Gastrocnemius medialis (tissue), 4 donors: ENCODE measurements around the gene PGM2L1. TPM values are rescaled to one million over a fixed set of nuclear protein-coding genes. Genes with fewer than 3 reads are reported as not detected.

Source experiments
- ATAC-seq, 2 donors: fragments of 150-250 bp; one replicate each; pipeline ENCODE4 v1.9.1; 2016
- DNase-seq, 2 donors: peaks; one replicate each; pipeline ENCODE4 v3.0.0-alpha.2; 2019
- H3K27ac ChIP-seq, 4 donors: fragments of 200-600 bp; sonication (generic); 1 replicate in 1 of 4; 2 replicates in 3 of 4; pipeline ENCODE4 v1.5.1; 2016 to 2018; ENCODE audit warnings: mild to moderate bottlenecking in 2 of 4, moderate library complexity in 1 of 4
- H3K27me3 ChIP-seq, 3 donors: fragments of 200-600 bp; sonication (generic) in 2 of 3; 1 replicate in 1 of 3; 2 replicates in 2 of 3; pipeline versions ENCODE4 v1.5.1 to v1.6.0; 2016 to 2019; ENCODE audit warnings: mild to moderate bottlenecking in 1 of 3, moderate library complexity in 1 of 3
- H3K36me3 ChIP-seq, 2 donors: fragments of 200-600 bp; sonication (generic) in 1 of 2; one replicate each; pipeline ENCODE4 v1.5.1; 2017 to 2018
- H3K4me1 ChIP-seq, 2 donors: fragments of 200-600 bp; sonication (generic) in 1 of 2; one replicate each; pipeline ENCODE4 v1.5.1; 2016 to 2017; ENCODE audit warnings: mild to moderate bottlenecking in 2 of 2
- H3K4me3 ChIP-seq, 4 donors: fragments of 200-600 bp; sonication (generic) in 3 of 4; 1 replicate in 1 of 4; 2 replicates in 3 of 4; pipeline ENCODE4 v1.5.1; 2016 to 2019; ENCODE audit warnings: mild to moderate bottlenecking in 2 of 4
- H3K9me3 ChIP-seq, 3 donors: fragments of 200-600 bp; sonication (generic) in 2 of 3; 1 replicate in 1 of 3; 2 replicates in 2 of 3; pipeline ENCODE4 v1.5.1; 2016 to 2019
- POLR2A ChIP-seq, 2 donors: fragments of 450-650 bp; IDR thresholded peaks; one replicate each; pipeline ENCODE4 v1.6.1; 2017; ENCODE audit warnings: antibody characterized with exemption in 2 of 2, mild to moderate bottlenecking in 2 of 2, moderate library complexity in 2 of 2
- in situ Hi-C, 4 donors: fragments of 200-750 bp; cut with MboI; loops; one replicate each; pipeline versions ENCODE4 v1.15.0 to v1.8.0; 2017; ENCODE audit warnings: low sequenced_read_pairs in 4 of 4
- intact Hi-C: fragments of 100-400 bp; cut with DNase I; formaldehyde crosslinking; loops from one replicate; pipeline ENCODE4 v1.15.1; 2023; ENCODE audit warnings: low total_unique reads
- total RNA-seq, 4 donors: library from RNA; depleted of rRNA; stranded (reverse); fragments of >200 nt; gene quantifications; one replicate each; pipeline versions ENCODE4 v1.1.0 to v1.2.3, GENCODE V29; 2016
- TF ChIP-seq, protein P1 (sequence below), 5 experiments: fragments of 450-650 bp in 3 of 5; fragments of 200-600 bp in 2 of 5; sonication (generic) in 2 of 5; IDR thresholded peaks in 4 of 5; conservative IDR thresholded peaks in 1 of 5; 1 replicate in 4 of 5; 2 replicates in 1 of 5; pipeline ENCODE4 v1.5.1; 2016 to 2019; ENCODE audit warnings: antibody characterized with exemption in 5 of 5, mild to moderate bottlenecking in 3 of 5, moderate library complexity in 3 of 5

PGM2L1 gene
- total RNA-seq, 4 donors from 2014 or later = 3.7 to 9.7 (median 7.9) TPM

DNA sequence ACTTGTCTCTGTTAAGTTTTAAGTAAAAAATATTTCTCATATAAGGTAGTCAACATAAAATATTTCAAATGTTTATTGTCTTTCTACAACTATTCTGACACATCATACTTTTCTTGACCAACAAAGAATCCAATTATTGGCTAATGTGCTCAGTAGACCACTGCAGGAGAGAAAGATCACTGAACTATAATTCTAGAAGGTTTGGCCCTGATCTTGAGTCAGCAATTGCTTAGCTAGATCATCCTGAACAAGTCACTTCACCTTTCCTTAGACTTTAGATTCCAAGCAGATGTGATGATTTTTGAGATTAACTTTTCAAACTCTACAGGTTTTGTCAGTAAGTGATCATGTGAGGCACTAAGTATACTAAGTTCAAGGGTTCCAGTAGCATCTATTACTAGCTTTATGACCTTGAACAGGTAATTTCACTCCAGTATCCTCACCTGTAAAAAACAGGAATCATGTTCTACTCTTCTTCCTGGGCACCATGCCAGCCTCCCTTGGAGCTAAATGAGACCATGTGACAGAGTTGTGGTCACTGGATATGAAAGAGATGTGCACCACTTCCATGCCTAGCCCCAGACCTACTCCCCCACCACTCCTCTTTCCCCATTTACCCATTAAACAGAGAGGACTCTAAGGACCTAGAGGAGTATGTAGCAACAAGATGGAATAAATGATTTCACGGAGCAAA is 17.3 kb downstream of the PGM2L1 start:
- DNase-seq (no peak), ATAC-seq (no peak)
- intact Hi-C loops (no loop called here), in situ Hi-C loops (loop anchor here in 2 of 4 donors (5.0 to 10.0 kb wide), 2 partner anchors 71 to 194 kb away; no protein-coding TSS in a partner anchor)
- TF ChIP-seq, protein P1, sequence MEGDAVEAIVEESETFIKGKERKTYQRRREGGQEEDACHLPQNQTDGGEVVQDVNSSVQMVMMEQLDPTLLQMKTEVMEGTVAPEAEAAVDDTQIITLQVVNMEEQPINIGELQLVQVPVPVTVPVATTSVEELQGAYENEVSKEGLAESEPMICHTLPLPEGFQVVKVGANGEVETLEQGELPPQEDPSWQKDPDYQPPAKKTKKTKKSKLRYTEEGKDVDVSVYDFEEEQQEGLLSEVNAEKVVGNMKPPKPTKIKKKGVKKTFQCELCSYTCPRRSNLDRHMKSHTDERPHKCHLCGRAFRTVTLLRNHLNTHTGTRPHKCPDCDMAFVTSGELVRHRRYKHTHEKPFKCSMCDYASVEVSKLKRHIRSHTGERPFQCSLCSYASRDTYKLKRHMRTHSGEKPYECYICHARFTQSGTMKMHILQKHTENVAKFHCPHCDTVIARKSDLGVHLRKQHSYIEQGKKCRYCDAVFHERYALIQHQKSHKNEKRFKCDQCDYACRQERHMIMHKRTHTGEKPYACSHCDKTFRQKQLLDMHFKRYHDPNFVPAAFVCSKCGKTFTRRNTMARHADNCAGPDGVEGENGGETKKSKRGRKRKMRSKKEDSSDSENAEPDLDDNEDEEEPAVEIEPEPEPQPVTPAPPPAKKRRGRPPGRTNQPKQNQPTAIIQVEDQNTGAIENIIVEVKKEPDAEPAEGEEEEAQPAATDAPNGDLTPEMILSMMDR (IDR thresholded peaks at IDR 0.05 in 4 of 5, conservative IDR thresholded peaks at IDR 0.05 in 1 of 5) = no peak
- TF ChIP-seq POLR2A (IDR thresholded peaks at IDR 0.05) = no peak
- H3K27ac ChIP-seq = no peak overlapping the region
- no peak overlapping the region for H3K4me3 ChIP-seq
- no peaks in the 10 kb centered on the region for H3K9me3 ChIP-seq
- H3K27me3 ChIP-seq = no peaks in the 10 kb centered on the region
- H3K4me1 ChIP-seq = no peaks in the 10 kb centered on the region
- H3K36me3 ChIP-seq = no peaks in the 10 kb centered on the region

DNA sequence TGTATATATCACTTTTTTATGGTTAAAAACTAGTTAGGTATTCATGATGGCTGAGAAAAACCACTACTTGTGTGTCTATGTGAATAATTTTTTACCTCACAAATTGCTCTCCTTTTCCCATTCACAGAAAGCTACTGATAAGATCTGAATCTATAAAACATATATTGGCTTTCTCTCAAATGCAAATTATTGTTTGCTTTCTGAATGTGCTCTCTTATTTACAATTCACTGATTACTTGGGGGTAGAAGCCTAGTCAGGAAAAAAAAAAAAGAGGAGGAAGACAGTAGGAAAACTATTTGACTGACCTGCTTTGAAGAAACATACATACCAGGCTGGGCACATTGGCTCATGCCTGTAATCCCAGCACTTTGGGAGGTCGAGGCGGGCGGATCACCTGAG is 20.5 kb downstream of the PGM2L1 start:
- intact Hi-C loops = no loop called here
- in situ Hi-C loops = no loop called here
- ATAC-seq (no peak), DNase-seq (no peak)
- H3K27ac ChIP-seq = no peak overlapping the region
- H3K27me3 ChIP-seq = no peaks in the 10 kb centered on the region
- H3K9me3 ChIP-seq = no peaks in the 10 kb centered on the region
- H3K36me3 ChIP-seq = no peaks in the 10 kb centered on the region
- no peak overlapping the region for H3K4me3 ChIP-seq
- H3K4me1 ChIP-seq = no peaks in the 10 kb centered on the region
- TF ChIP-seq, protein P1 (IDR thresholded peaks at IDR 0.05 in 4 of 5, conservative IDR thresholded peaks at IDR 0.05 in 1 of 5) = no peak
- no peak for TF ChIP-seq POLR2A (IDR thresholded peaks at IDR 0.05)

DNA sequence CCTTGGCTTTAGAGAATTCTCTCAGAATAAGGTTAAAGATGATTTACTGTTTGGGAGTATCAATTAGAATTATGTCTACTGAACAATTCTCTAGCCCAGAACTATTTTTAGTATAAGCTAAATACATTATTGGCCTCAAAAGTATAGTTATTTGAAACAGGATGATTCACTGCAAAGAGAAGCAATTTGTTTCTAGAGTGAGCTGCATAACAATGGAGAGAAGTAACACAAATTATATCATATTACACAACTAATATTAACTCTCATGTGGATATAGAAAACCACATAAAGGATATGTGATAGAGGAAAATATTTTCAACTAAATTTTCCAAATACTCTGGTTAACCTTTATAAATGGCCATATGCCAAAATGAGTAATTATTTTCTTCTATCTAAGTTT is 24.9 kb downstream of the PGM2L1 start:
- DNase-seq = no peak
- intact Hi-C loops = no loop called here
- Histone ChIP-seq H3K4me3 (no peak overlapping the region), H3K4me1 (no peaks in the 10 kb centered on the region), H3K27ac (no peak overlapping the region), H3K36me3 (peaks cover 0 to 5% of the 10 kb centered on the region in 2 donors), H3K9me3 (no peaks in the 10 kb centered on the region), H3K27me3 (no peaks in the 10 kb centered on the region)
- in situ Hi-C loops = no loop called here
- ATAC-seq = no peak
- no peak for TF ChIP-seq POLR2A (IDR thresholded peaks at IDR 0.05)
- TF ChIP-seq, protein P1 (IDR thresholded peaks at IDR 0.05 in 4 of 5, conservative IDR thresholded peaks at IDR 0.05 in 1 of 5) = no peak

DNA sequence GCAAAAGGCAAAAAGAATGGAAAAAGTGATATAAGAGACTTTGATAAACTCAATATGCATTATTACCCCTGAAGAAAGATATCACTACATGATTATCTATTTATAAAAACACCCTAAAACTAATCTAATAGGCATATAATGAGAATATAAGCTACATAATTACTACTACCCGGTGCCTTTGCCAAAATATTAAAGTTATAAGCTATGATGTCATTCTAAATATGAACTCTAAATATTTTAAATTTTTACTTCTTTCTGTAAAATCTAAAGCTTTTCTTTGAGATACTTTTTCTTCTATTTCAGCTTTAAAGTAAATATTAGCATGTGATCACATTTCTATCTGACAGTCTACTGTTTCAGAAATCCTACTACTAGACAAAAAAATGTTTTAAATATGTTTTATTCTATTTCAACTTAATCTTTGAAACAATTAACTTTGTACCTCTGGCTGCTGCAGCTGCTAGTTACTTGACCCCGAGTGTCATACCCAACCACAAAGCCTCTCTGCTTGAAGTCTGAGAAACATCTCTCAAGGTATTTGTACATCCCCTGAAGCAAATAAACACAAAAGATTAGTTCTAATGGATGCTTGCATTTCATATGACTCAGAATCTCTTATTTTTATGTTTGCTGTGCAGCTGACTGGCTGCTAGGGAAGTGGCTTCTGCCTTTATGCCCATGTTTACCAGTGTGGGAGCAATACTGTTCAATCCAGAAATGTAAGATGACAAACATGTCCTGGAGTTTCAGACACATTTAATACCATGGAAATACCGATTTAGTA is 26.8 kb downstream of the PGM2L1 start:
- ATAC-seq = no peak
- TF ChIP-seq, protein P1 (IDR thresholded peaks at IDR 0.05 in 4 of 5, conservative IDR thresholded peaks at IDR 0.05 in 1 of 5) = no peak
- TF ChIP-seq POLR2A (IDR thresholded peaks at IDR 0.05) = no peak
- Histone ChIP-seq H3K27me3 (no peaks in the 10 kb centered on the region), H3K27ac (no peak overlapping the region), H3K9me3 (no peaks in the 10 kb centered on the region), H3K4me3 (no peak overlapping the region), H3K4me1 (no peaks in the 10 kb centered on the region), H3K36me3 (peaks cover 0 to 16% of the 10 kb centered on the region in 2 donors)
- DNase-seq = no peak
- in situ Hi-C loops = no loop called here
- intact Hi-C loops = no loop called here
